ENCODE results near the gene GHR.

Gene GHR

GRCh38 chr5:42518595-42519221 is 95.5 kb downstream of the GHR start:
- no peak for DNase-seq

- no peak for DNase-seq
Measured at GRCh38 chr5:42520203-42520602, 97.0 kb downstream of the GHR start.

GRCh38 chr5:42520957-42521356 is 97.7 kb downstream of the GHR start:
- no peak for DNase-seq

GRCh38 chr5:42521406-42521805 is 98.2 kb downstream of the GHR start:
- DNase-seq: no peak

GRCh38 chr5:42522783-42523182 is 99.5 kb downstream of the GHR start:
- no peak for DNase-seq

- no peak for DNase-seq
Measured at GRCh38 chr5:42526179-42526578, 102.9 kb downstream of the GHR start.

GRCh38 chr5:42531611-42532010 is 108.4 kb downstream of the GHR start:
- DNase-seq: no peak

- DNase-seq: no peak
Measured at GRCh38 chr5:42542106-42542505, 118.9 kb downstream of the GHR start.

GRCh38 chr5:42543774-42544173 is 120.5 kb downstream of the GHR start:
- no peak for DNase-seq

GRCh38 chr5:42545038-42545437 is 121.8 kb downstream of the GHR start:
- no peak for DNase-seq

GRCh38 chr5:42547141-42547540 is 123.9 kb downstream of the GHR start:
- no peak for DNase-seq

GRCh38 chr5:42547894-42548293 is 124.7 kb downstream of the GHR start:
- DNase-seq: no peak

GRCh38 chr5:42552597-42552996 is 129.4 kb downstream of the GHR start:
- DNase-seq: no peak

- DNase-seq: no peak
Measured at GRCh38 chr5:42553461-42553860, 130.2 kb downstream of the GHR start.

- no peak for DNase-seq
Measured at GRCh38 chr5:42555010-42555409, 131.8 kb downstream of the GHR start.

- DNase-seq: no peak
Measured at GRCh38 chr5:42555797-42556196, 132.6 kb downstream of the GHR start.

- no peak for DNase-seq
Measured at GRCh38 chr5:42557689-42558088, 134.4 kb downstream of the GHR start.

- no peak for DNase-seq
Measured at GRCh38 chr5:42561656-42562055, 138.4 kb downstream of the GHR start.

- no peak for DNase-seq
Measured at GRCh38 chr5:42564689-42565356, 141.6 kb downstream of the GHR start.

- DNase-seq: no peak
Measured at GRCh38 chr5:42566652-42567295, 143.5 kb downstream of the GHR start.

GRCh38 chr5:42569325-42569724 is 146.1 kb downstream of the GHR start:
- no peak for DNase-seq

- DNase-seq: no peak
Measured at GRCh38 chr5:42569953-42570548, 146.8 kb downstream of the GHR start.

- DNase-seq: no peak
Measured at GRCh38 chr5:42570966-42571960, 148.0 kb downstream of the GHR start.

Data from activated T-cell treated with anti-CD3 and anti-CD28 coated beads for 4 hours (primary cell).